A549 (cell line): ENCODE measurements around the gene SLC25A24. TPM values are rescaled to one million over a fixed set of nuclear protein-coding genes. Genes with fewer than 3 reads are reported as not detected.
"Not testable (repeated sequence)": the region's sequence is repeated elsewhere in the genome, so short reads cannot be mapped to it uniquely, and the experiment has no call there.

Experiments used
- ATAC-seq, 2 experiments: fragments of 200-7000 bp in 1 of 2; fragments of >200 bp in 1 of 2; cut with Nextera tagmentation in 1 of 2; cut with Tn5 transposase in 1 of 2; 3 replicates each; pipeline versions ENCODE4 v1.8.0 to v1.9.1; 2018 to 2020; ENCODE audit warnings: mild to moderate bottlenecking in 1 of 2, moderate library complexity in 1 of 2
- CTCF ChIA-PET: fragments of 300-600 bp; sonication (Branson Sonifier 250); formaldehyde crosslinking; extraction: SDS; loops from one replicate; lab custom pipeline; 2021; ENCODE audit warnings: antibody characterized with exemption, inconsistent platforms; lab: Yijun Ruan, JAX
- POLR2A ChIA-PET: fragments of 350-600 bp; formaldehyde crosslinking; extraction: SDS; loops from one replicate; lab custom pipeline; 2021; ENCODE audit warnings: antibody characterized with exemption, inconsistent platforms; lab: Yijun Ruan, JAX
- DNase-seq, 2 experiments: peaks; one replicate each; pipeline versions ENCODE4 v3.0.0 to v3.0.0-alpha.2; 2011 to 2016; ENCODE audit warnings: low read depth in 1 of 2, low spot score in 1 of 2
- FAIRE-seq: peaks from 2 replicates; lab custom pipeline; 2011; peaks lifted over from hg19 to GRCh38; lab: Jason Lieb, UNC
- H3K27ac ChIP-seq, 2 experiments: fragments of >200 bp; sonication (Bioruptor Twin); formaldehyde crosslinking; 3 replicates each; pipeline ENCODE4 v1.5.1; 2016 to 2017
- H3K4me1 ChIP-seq: fragments of >200 bp; sonication (Bioruptor Twin); formaldehyde crosslinking; 3 replicates; pipeline ENCODE4 v1.6.1; 2016
- H3K4me2 ChIP-seq: fragments of >200 bp; sonication (Bioruptor Twin); formaldehyde crosslinking; 3 replicates; pipeline ENCODE4 v1.6.1; 2016
- H3K4me3 ChIP-seq: fragments of >200 bp; sonication (Bioruptor Twin); formaldehyde crosslinking; 3 replicates; pipeline ENCODE4 v1.5.1; 2016
- H3K9me3 ChIP-seq: fragments of >200 bp; sonication (Bioruptor Twin); formaldehyde crosslinking; 3 replicates; pipeline ENCODE4 v1.6.1; 2016
- CTCF ChIP-seq: fragments of >200 bp; sonication (Bioruptor Twin); formaldehyde crosslinking; IDR thresholded peaks from 3 replicates; pipeline ENCODE4 v1.5.1; 2016
- RAD21 ChIP-seq, 2 experiments: fragments of >200 bp in 1 of 2; sonication (Bioruptor Twin) in 1 of 2; formaldehyde crosslinking in 1 of 2; IDR thresholded peaks in 1 of 2; conservative IDR thresholded peaks in 1 of 2; 2 replicates in 1 of 2; 3 replicates in 1 of 2; pipeline ENCODE4 v1.6.1; 2012 to 2018; ENCODE audit warnings: inconsistent platforms in 1 of 2
- SMC3 ChIP-seq: fragments of >200 bp; sonication (Bioruptor Twin); formaldehyde crosslinking; IDR thresholded peaks from 3 replicates; pipeline ENCODE4 v1.6.1; 2018; ENCODE audit warnings: inconsistent platforms
- WGBS: methylation state at CpG from one replicate; pipeline ENCODE4 v1.1.6; 2017; ENCODE audit errors: missing lambda C conversion rate; 5-methylcytosine and 5-hydroxymethylcytosine counted together
- polyA plus RNA-seq, 4 experiments: library from polyadenylated mRNA; depleted of rRNA in 3 of 4; stranded (reverse); fragments of >200 nt; fragmentation: RNase III in 1 of 4; extraction: RNeasy Plus Mini Kit Qiagen cat#74134 plus additional on column Dnase treatment in 1 of 4; gene quantifications; 2 replicates in 3 of 4; 3 replicates in 1 of 4; pipeline ENCODE4 v1.2.3, GENCODE V29; 2011 to 2017

SLC25A24 gene
- polyA plus RNA-seq, 2 of the 4 experiments (the other 2 are of a cell fraction), result 25.3 to 45.6 TPM

DNA sequence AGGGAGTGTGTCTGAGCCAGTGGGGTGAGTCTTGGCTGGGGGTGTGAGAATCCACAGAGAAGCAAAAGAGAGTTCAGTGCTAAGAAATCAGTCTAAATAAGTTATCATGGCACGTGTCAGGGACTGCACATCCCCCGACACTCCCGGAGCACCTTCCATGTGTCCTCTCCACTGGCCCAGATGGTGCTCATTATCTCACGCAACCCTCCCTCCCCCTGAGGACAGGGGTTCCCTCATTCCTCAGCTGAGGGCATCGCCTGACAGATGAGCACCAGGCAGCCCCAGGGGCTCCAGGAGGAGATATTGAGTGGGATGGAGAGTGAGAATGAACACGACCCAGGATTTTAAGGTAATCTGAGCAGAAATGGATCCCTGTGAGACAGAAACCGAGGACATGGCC lies 27.6 kb upstream of the SLC25A24 start:
- H3K4me2 ChIP-seq, ATAC-seq, CTCF ChIA-PET, FAIRE-seq, POLR2A ChIA-PET, H3K27ac ChIP-seq, H3K4me1 ChIP-seq, DNase-seq, H3K4me3 ChIP-seq, H3K9me3 ChIP-seq: not testable (repeated sequence)
- WGBS, result no CpG with 5 or more reads among the region's 7 CpGs

DNA sequence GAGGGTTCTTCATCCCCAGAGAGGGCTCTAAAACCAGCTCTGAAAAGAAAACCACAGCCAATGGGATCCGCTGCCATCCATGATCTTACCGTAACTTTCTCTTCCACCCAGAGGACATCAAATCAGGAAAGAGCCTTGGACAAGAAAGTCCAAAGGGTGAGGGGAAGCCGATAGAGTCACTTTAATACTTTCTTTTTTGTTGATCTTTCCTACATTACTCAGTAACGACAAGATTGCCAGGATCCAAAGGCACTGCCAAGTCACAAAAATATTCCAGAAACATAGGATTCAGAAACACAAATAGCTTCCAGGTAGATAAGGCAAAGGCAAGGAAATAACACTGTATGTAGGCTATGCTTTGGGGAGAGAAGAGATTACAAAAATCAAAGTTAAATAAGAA lies 26.7 kb upstream of the SLC25A24 start:
- H3K9me3 ChIP-seq, H3K4me3 ChIP-seq, ATAC-seq, CTCF ChIA-PET, POLR2A ChIA-PET, H3K4me2 ChIP-seq, H3K4me1 ChIP-seq, DNase-seq, H3K27ac ChIP-seq, FAIRE-seq: not testable (repeated sequence)
- 17% methylated on average over 1 of the region's 4 CpGs for WGBS

DNA sequence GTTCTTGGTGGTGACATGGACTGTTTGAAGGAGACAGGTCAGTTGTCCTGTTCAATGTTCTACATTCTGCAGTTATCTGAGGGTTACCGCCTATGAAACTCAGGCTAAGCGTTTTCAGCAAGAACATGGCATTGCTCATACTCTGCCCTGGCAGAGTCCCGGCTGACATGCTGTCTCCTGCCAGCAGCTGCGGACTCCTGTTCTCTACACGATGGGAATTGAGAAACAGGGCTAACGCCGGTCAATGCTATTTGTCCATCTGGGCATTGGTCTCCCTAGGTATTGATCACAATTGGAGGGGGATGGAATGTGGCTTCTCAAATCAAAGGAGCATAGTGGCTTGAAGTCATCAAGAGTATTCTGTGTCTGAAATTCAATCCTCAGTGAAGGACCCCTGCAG lies 23.1 kb upstream of the SLC25A24 start:
- H3K4me1 ChIP-seq, H3K27ac ChIP-seq, H3K4me2 ChIP-seq, H3K9me3 ChIP-seq, FAIRE-seq, CTCF ChIA-PET, ATAC-seq, DNase-seq, POLR2A ChIA-PET, H3K4me3 ChIP-seq: not testable (repeated sequence)
- 86% methylated on average over 7 of the region's 7 CpGs for WGBS

GRCh38 chr1:108217515-108218174 lies 17.5 kb upstream of the SLC25A24 start:
- H3K9me3 ChIP-seq, CTCF ChIA-PET, POLR2A ChIA-PET, DNase-seq, FAIRE-seq, H3K4me3 ChIP-seq, ATAC-seq: not testable (repeated sequence)
- Histone ChIP-seq H3K27ac (0 out of 6 replicates have a peak overlapping the region, but pooled peaks of 1 of the 2 experiments have one; percentile 19), H3K4me1 (peaks cover 12% of the 10 kb centered on the region), H3K4me2 (peak overlapping the region; percentile 54)
- 53% methylated on average over 14 of the region's 14 CpGs for WGBS

DNA sequence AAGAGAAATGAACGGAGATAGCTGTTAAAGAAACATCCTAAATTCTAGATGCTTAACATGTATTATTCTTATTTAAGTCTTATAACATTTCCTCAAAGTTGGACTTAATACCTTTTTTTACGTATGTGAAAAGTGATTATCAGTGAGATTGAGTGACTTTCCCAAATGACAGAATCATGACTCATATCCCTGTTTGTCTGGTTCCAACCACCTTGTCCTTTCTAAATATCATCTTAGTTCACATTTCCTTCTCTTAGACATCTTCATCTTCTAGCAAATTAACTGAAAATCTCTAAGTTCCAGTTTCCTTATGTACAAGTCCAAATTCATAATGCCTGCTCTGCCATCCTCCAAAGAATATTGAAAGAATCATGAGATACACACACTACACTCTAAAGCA lies 16.9 kb upstream of the SLC25A24 start:
- CTCF ChIA-PET, H3K27ac ChIP-seq, DNase-seq, H3K4me3 ChIP-seq, POLR2A ChIA-PET, FAIRE-seq, H3K9me3 ChIP-seq: not testable (repeated sequence)
- ATAC-seq, result peak in 1 of 2 experiments; percentile 22; a peak in 1 of 6 replicates
- peak overlapping the region; percentile 54 for H3K4me2 ChIP-seq
- WGBS, result 10% methylated on average over 2 of the region's 2 CpGs
- H3K4me1 ChIP-seq, result peaks cover 12% of the 10 kb centered on the region

- Histone ChIP-seq H3K4me2 (peak overlapping the region; percentile 54), H3K27ac (peak overlapping the region; percentile 47 to 65; a peak in 4 of 6 replicates), H3K4me1 (peaks cover 12% of the 10 kb centered on the region)
- POLR2A ChIA-PET, DNase-seq, H3K9me3 ChIP-seq, FAIRE-seq, H3K4me3 ChIP-seq: not testable (repeated sequence)
- peak; percentile 24 to 56; a peak in 4 of 6 replicates for ATAC-seq
- WGBS, result 72% methylated on average over 6 of the region's 6 CpGs
- CTCF ChIA-PET, result interaction anchor here (0.7 kb wide), 1 partner anchor 100 kb away, joined by 3 read pairs; no protein-coding TSS in a partner anchor
Observed at GRCh38 chr1:108216028-108216890, 16.1 kb upstream of the SLC25A24 start.

DNA sequence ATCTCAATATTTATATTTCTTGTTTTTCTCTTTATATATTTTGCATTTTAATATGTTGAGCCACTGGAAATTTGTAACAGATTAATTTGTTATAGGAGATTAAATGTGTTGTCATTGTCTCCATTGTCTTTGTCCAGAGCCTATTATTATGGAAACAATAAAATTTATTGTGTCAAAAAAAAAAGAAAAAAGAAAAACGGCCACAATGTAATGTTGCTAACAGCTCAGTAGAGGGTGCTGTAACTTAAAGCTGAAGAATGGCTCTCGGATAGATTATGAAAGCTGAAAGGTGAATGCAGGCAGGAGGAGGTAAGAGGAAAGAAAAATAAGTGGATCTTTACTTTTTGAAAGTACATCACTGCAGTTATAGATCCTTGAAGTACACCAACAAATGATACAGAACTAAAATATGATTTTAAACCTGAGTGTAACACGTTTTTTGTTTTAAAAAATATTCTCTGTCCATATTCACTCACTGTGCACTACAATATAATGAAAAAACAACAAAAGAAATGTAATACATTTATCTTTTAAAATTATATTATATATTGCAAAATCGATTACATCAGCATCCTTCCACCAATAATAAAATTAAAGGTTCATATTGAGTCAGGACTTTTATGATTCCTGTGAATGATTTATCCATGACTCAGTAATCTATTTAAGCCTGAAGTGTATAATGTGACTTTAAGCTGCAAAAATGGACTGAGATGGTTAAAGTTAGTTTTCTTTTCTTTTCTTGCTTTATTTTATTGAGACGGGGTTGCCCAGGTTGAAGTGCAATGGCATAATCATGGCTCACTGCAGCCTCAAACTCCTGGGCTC lies 14.7 kb upstream of the SLC25A24 start:
- CTCF ChIA-PET, result interaction anchor here (0.6 to 1.4 kb wide), 2 partner anchors 14 to 104 kb away, joined by 4 read pairs; partner anchors contain the start of gene SLC25A24
- peak overlapping the region; percentile 48; the same call in 2 of the 3 replicates for H3K4me2 ChIP-seq
- TF ChIP-seq SMC3 (peak; percentile 42; the same call in 2 of the 3 replicates), CTCF (peak; percentile 59), RAD21 (conservative IDR thresholded peaks at IDR 0.05 in 1 of 2, IDR thresholded peaks at IDR 0.05 in 1 of 2) (peak; percentile 61 to 64)
- H3K27ac ChIP-seq, H3K4me3 ChIP-seq, H3K9me3 ChIP-seq, POLR2A ChIA-PET: not testable (repeated sequence)
- FAIRE-seq (peak; percentile 70), ATAC-seq (peak in 1 of 2 experiments; percentile 57; a peak in 3 of 6 replicates), DNase-seq (peak in 1 of 2 experiments; percentile 16)
- 3% methylated on average over 5 of the region's 5 CpGs for WGBS
- peaks cover 12% of the 10 kb centered on the region for H3K4me1 ChIP-seq
